HG03095 (cell line): ENCODE measurements around the gene ADGRA1.
"Not testable (repeated sequence)": the region's sequence is repeated elsewhere in the genome, so short reads cannot be mapped to it uniquely, and the experiment has no call there.

Source experiments
- ATAC-seq: cut with Tn5 transposase; IDR thresholded peaks from one replicate; pipeline ENCODE4 v1.9.1; 2021; ENCODE audit warnings: moderate library complexity; ENCODE audit not compliant: unreplicated experiment

ADGRA1 gene

GRCh38 chr10:133126431-133127290, 38.9 kb downstream of the ADGRA1 start:
- ATAC-seq: no peak

- no peak for ATAC-seq
Observed at GRCh38 chr10:133127291-133128125, 39.8 kb downstream of the ADGRA1 start.

GRCh38 chr10:133128126-133129070, 40.7 kb downstream of the ADGRA1 start:
- no peak for ATAC-seq

- no peak for ATAC-seq
Observed at GRCh38 chr10:133129071-133129858, 41.5 kb downstream of the ADGRA1 start.

- ATAC-seq: no peak
Observed at GRCh38 chr10:133129859-133130495, 42.3 kb downstream of the ADGRA1 start.

- ATAC-seq: no peak
Observed at GRCh38 chr10:133130602-133131001, 42.9 kb downstream of the ADGRA1 start.

GRCh38 chr10:133131053-133131452, 43.3 kb downstream of the ADGRA1 start:
- ATAC-seq: no peak

- no peak for ATAC-seq
Observed at GRCh38 chr10:133131734-133132472, 44.2 kb downstream of the ADGRA1 start.

GRCh38 chr10:133132473-133133291, 45.0 kb downstream of the ADGRA1 start:
- ATAC-seq: no peak

GRCh38 chr10:133133471-133134231, 45.9 kb downstream of the ADGRA1 start:
- ATAC-seq: no peak

- no peak for ATAC-seq
Observed at GRCh38 chr10:133134411-133135115, 46.8 kb downstream of the ADGRA1 start.

GRCh38 chr10:133135116-133135465, 47.4 kb downstream of the ADGRA1 start:
- ATAC-seq: no peak

GRCh38 chr10:133137486-133138145, 49.9 kb downstream of the ADGRA1 start:
- not testable (repeated sequence) for ATAC-seq

- no peak for ATAC-seq
Observed at GRCh38 chr10:133139551-133140065, 51.9 kb downstream of the ADGRA1 start.

GRCh38 chr10:133140417-133141143, 52.9 kb downstream of the ADGRA1 start:
- ATAC-seq: no peak
